Measurements from ENCODE around the gene TGFBR3.

GRCh38 chr1:91660708-91661107 is 225.2 kb downstream of the TGFBR3 start:
- TF ChIP-seq CTCF (IDR thresholded peaks at IDR 0.05; ENCODE audit: poor library complexity) (no peak), EZH2phosphoT487 (IDR thresholded peaks at IDR 0.05; ENCODE audit: low read depth, severe bottlenecking, unreplicated experiment) (no peak), EZH2 (IDR thresholded peaks at IDR 0.05; ENCODE audit: borderline replicate concordance) (no peak)
